Measurements from ENCODE around the gene TUBA4B.
"Not testable (repeated sequence)": the region's sequence is repeated elsewhere in the genome, so short reads cannot be mapped to it uniquely, and the experiment has no call there.

The TUBA4B gene

GRCh38 chr2:219247678-219248642, 5.1 kb upstream of the TUBA4B start:
- DNase-seq (ENCODE audit: low read depth, low spot score) = peak; percentile 17

- no peak for DNase-seq (ENCODE audit: low read depth, low spot score)
These were observed 4.2 kb upstream of the TUBA4B start for GRCh38 chr2:219248845-219249202.

DNA sequence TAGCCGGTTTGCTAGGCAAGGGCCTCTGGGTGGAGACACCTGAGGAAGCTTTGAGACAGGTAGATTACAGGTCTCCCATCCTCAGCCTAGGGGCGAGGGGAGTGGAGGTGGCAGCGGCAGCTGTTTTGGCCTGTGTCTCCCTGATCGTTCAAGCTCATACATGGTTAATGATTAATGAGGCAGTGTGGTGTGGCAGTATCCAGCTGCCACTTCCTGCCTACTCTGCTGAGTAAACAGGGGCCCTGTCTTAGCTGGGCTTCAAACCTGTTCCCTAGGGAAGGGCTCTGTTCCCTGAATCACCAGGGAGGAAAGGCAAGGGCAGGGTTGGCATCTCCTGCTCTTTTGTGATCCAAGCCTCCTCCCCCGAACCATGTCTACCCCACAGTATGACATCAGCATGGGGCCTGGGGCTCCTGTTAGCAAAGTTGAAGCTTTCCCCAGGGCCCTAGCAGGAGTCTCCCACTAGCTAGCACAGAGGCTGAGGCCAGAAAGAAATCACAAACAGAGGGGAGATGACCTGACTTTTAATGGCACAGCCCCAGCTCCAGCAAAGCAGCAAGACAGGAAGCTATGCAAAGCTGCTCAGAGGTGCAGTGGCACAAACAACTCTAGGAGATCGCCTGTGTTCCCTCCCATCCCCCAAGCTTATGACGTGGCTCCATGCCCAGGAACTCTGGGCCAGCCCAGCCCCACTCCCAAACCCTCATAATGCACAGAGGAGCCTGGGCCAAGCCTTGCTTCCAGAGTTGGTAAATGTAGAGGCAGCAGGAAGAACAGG, 3.7 kb upstream of the TUBA4B start:
- peak; percentile 36 for DNase-seq (ENCODE audit: low read depth, low spot score)

DNA sequence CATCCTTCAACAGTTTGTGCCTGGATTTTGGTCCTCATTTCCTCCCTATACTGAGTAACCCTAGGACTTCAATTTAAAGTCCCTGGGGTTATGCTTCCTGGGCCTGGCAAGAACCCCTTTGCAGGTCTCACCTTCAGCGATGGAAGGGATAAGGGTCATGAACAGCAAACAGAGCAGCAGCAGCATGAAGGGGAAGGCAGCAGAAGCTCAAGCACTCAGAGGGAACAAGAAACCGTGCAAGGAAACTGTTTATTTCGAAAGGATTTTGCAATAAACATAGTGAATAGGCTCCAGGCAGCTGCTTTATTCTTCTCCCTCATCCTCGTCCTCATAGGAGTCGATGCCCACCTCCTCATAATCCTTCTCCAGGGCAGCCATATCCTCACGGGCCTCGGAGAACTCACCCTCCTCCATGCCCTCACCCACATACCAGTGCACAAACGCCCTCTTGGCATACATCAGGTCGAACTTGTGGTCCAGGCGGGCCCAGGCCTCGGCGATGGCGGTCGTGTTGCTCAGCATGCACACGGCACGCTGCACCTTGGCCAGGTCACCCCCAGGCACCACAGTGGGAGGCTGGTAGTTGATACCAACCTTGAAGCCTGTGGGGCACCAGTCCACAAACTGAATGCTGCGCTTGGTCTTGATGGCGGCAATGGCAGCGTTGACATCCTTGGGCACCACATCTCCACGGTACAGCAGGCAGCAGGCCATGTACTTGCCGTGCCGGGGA, 2.8 kb upstream of the TUBA4B start:
- DNase-seq (ENCODE audit: low read depth, low spot score) = no peak

DNA sequence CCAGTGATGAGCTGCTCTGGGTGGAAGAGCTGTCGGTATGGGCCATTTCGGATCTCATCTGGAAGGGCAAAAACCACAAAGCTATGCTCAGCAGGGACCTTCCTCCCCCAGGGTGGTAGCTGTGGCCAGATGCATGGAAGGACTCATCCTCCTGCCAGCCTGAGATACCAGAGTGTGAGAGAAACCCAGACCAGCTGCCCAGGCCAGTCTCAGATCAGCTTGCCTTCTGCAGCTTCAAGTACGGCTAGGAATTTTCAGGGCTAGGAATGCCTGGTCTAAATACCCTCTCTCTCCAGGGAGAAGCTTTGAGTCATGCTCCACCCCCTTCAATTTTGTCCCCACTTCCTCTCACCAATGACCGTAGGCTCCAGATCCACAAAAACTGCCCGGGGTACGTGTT, 1.4 kb upstream of the TUBA4B start:
- no peak for DNase-seq (ENCODE audit: low read depth, low spot score)

DNA sequence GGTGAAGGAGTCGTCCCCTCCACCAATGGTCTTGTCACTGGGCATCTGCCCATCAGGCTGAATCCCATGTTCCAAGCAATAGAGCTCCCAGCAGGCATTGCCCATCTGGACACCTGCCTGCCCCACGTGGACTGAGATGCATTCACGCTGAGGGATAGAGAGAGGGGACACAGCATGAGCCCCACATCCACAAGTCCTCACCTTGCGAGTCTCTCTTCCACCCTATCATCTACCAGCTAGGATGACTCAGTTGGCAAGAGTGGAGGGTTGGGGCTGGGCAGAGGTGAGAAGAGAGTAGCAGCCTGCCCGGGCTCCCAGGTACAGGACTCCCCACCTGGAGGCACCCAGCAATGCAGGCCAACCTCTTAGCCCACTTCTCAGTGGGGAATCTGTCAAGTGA, 959 bp upstream of the TUBA4B start:
- DNase-seq (ENCODE audit: low read depth, low spot score) = no peak

DNA sequence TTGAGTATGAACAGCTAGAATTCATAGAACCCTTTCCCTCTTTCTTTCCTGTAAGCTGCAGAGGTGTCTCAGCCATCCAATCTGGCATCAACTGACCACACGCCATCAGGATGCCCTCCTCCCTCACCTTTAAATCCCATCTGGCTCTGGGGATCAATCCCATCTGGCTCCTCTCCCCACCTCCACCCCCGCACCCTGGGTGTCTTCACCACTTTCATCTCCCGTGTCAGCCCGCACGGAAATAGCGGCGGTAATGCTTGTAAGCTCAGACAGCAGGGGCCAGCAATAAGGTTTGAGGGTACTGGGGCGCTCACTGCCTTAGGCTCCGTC, 508 bp upstream of the TUBA4B start:
- no peak for DNase-seq (ENCODE audit: low read depth, low spot score)

DNA sequence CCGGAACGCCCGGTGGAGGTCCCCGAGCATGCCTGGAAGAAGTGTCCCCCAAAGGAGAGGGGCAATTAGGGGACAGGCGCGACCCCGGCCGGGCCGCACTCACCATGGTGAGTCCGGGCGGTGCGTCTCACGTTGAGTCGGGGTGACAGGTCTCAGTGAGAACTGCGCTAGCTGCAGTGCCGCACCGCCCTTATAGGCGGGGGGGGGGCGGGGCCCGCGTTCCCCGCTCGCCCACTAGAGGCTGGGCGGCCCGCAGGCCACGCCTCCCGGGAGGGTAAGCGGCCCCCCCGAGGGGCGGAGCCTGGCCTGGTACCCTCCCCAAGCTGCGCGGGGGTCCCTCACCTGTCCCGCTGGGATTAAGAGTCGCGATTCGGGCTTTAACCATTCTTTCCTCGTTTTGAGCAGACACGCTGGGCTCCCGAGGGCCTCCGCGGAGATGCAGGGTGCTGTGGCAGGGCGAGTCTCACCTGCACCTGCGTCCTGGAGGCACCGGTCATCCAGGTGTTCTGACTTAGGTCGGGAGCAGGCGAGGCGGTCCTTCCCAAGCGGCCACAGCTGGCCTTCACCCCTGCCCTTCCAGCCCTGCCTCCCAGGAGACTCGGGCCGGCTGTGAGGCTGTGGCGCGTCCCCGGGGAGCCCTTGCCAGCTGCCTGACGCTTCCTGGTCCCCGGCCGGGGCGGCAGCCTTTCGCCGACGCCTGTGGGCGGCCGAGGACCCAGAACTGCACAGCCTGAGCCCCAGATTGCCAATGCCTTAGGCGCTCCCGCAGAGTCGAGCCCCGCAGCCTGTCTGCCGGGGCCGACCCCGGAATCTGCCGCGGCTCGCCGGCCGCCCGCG, 928 bp downstream of the TUBA4B start, which contains the start of gene TUBA4A:
Gene TUBA4A, minus strand, starts transcription at position 166 of the 837 bp plus-strand sequence. Its CDS starts 60 bp downstream, at position 106.
- DNase-seq (ENCODE audit: low read depth, low spot score) = peak; percentile 78

GRCh38 chr2:219254590-219255201, 1.7 kb downstream of the TUBA4B start:
- no peak for DNase-seq (ENCODE audit: low read depth, low spot score)

GRCh38 chr2:219258942-219259341, 5.9 kb downstream of the TUBA4B start:
- not testable (repeated sequence) for DNase-seq (ENCODE audit: low read depth, low spot score)

DNA sequence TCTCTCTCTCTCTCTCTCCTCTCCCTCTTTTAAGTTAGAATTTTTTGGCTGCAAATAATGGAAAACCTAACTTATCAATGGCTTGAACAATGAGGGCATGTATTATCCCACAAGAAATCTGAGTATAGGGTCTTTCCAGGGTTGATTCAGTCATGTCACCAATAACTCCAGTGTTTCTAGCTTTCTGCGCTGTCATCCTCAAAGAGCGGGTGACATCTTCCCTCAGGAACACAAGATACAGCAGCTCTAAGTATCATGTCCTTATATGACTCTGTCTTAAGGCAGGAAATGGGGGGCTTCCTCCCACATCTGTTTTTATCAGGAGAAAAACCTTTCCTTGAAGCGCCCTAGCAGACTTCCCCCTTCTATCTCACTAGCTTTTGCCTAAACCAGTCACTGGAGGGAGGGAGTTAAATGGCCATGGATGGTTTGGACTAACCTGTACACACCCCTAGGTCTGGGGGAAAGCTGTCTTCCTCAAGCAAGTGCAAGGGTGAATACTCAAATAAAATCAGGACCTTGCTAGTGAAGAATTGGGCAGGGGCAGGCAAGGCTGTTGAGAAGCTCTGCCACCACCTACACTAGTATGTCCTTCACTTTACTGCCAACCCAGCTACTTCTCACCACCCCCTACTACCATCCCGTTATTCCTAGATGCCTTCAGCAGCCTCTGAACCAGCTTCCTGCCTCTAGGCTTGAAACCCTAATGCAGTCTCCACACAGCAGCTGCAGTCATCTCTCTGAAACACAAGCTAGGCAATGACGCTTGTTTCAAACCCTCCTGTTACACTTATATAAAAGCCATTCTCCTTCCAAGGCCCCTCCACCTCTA, 8.2 kb downstream of the TUBA4B start:
- DNase-seq (ENCODE audit: low read depth, low spot score) = no peak

DNA sequence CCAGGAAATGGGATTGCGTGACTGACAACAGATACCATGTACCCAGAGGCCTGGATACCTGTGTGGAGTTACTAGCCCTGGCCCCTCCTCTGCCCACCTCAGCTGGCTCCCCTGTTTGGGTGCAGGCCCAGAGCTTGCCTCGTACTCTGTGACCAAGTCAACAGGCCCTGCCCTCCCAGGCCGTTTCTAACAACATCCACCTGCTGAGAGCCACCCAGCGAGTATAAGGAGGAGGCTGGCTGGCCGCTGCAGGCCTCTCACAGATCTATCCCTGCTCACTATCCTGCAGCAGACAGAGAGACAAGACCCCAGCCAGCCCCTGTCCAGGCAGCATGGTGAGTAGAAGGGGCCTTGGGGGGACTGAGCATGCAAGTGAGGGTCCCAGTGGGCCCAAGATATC, 13.2 kb downstream of the TUBA4B start:
- DNase-seq (ENCODE audit: low read depth, low spot score) = no peak

- no peak for DNase-seq (ENCODE audit: low read depth, low spot score)
These were observed 13.8 kb downstream of the TUBA4B start for GRCh38 chr2:219266886-219267285.

DNA sequence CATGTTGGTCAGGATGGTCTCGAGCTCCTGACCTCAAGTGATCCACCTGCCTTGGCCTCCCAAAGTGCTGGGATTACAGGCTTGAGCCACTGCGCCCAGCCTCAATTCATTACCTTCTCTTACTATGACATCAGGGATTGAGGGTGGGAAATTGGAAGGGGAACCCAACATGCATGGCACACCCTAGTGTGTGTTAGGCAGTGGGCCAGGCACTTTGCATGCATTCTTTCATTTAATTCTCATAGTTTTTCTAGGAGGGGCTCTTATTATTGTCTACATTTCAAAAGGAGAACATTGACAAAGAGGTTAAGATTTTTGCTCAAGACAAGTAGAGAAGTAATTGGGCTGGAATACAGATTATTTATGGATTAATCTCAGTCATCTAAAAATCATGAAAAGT, 15.3 kb downstream of the TUBA4B start:
- DNase-seq (ENCODE audit: low read depth, low spot score) = no peak

GRCh38 chr2:219269362-219270054, 16.5 kb downstream of the TUBA4B start:
- no peak for DNase-seq (ENCODE audit: low read depth, low spot score)

DNA sequence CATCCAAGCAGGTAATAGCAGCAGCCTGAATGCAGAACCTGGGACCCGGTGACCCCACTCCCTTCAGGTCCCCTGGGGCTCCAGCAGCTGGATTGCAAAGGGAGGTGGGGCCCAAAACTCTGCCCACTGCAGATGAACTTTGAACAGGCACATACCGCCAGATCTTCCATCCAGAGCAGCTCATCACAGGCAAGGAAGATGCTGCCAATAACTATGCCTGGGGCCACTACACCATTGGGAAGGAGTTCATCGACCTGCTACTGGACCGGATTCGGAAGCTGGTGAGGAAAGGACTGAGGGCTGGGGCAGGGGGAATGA, 17.0 kb downstream of the TUBA4B start:
- no peak for DNase-seq (ENCODE audit: low read depth, low spot score)

- DNase-seq (ENCODE audit: low read depth, low spot score) = no peak
These were observed 18.0 kb downstream of the TUBA4B start for GRCh38 chr2:219271021-219271420.

DNA sequence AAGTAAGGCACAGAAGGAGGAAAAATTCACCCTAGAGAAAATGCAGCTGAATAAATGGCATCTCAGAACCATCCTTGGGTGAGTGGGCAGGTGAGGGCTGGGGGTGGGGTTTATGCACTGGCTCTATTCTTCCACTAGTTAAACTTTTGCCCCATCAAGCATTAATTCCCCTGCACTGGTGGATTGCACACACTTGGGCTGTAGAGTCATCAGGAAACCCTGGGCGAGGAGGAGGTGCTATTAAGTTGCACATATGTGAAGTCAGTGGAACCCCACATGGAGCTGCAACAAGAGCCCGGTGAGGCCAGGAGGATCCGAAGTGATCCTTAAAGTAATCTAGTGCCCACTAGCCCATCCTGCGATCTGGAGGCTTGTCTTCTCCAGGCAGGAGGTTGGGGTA, 19.3 kb downstream of the TUBA4B start:
- DNase-seq (ENCODE audit: low read depth, low spot score) = no peak

GRCh38 chr2:219272995-219273394, 20.0 kb downstream of the TUBA4B start:
- no peak for DNase-seq (ENCODE audit: low read depth, low spot score)
